ENCODE measurements around the gene P2RX2. TPM values are rescaled to one million over a fixed set of nuclear protein-coding genes. Genes with fewer than 3 reads are reported as not detected.

Gene P2RX2
- total RNA-seq, 1 donor from 2014 or later: not detected

GRCh38 chr12:132638541-132639408 is 20.2 kb downstream of the P2RX2 start:
- no peak for DNase-seq

- no peak for DNase-seq
Observed at GRCh38 chr12:132639956-132640520, 21.5 kb downstream of the P2RX2 start.

GRCh38 chr12:132640936-132641335 is 22.4 kb downstream of the P2RX2 start:
- no peak for DNase-seq

- no peak for DNase-seq
Observed at GRCh38 chr12:132641811-132642650, 23.5 kb downstream of the P2RX2 start.

- no peak for DNase-seq
Observed at GRCh38 chr12:132642846-132643835, 24.6 kb downstream of the P2RX2 start.

GRCh38 chr12:132646850-132647249 is 28.3 kb downstream of the P2RX2 start:
- no peak for DNase-seq

GRCh38 chr12:132647858-132648257 is 29.3 kb downstream of the P2RX2 start:
- DNase-seq: no peak

GRCh38 chr12:132648616-132649225 is 30.1 kb downstream of the P2RX2 start:
- DNase-seq: no peak

- no peak for DNase-seq
Observed at GRCh38 chr12:132649226-132649945, 30.8 kb downstream of the P2RX2 start.

GRCh38 chr12:132651444-132652100 is 33.0 kb downstream of the P2RX2 start:
- no peak for DNase-seq

- DNase-seq: peak; percentile 24
Observed at GRCh38 chr12:132653567-132654290, 35.2 kb downstream of the P2RX2 start.

- no peak for DNase-seq
Observed at GRCh38 chr12:132657004-132657727, 38.6 kb downstream of the P2RX2 start.

- DNase-seq: peak; percentile 4
Observed at GRCh38 chr12:132658149-132658894, 39.7 kb downstream of the P2RX2 start.

GRCh38 chr12:132659146-132659545 is 40.6 kb downstream of the P2RX2 start:
- no peak for DNase-seq

GRCh38 chr12:132660052-132660451 is 41.5 kb downstream of the P2RX2 start:
- no peak for DNase-seq

GRCh38 chr12:132660996-132661395 is 42.4 kb downstream of the P2RX2 start:
- no peak for DNase-seq

GRCh38 chr12:132661972-132662371 is 43.4 kb downstream of the P2RX2 start:
- no peak for DNase-seq
